Activated T-cell treated with anti-CD3 and anti-CD28 coated beads, Interleukin-2, amount 50 U/mL, for 48 hours (primary cell): Measurements from ENCODE around the gene NSD1.
"Not testable (repeated sequence)": the region's sequence is repeated elsewhere in the genome, so short reads cannot be mapped to it uniquely, and the experiment has no call there.

Experiments used
- DNase-seq, 2 experiments: peaks; one replicate each; pipeline ENCODE4 v3.0.0-alpha.2; 2020

The NSD1 gene

DNA sequence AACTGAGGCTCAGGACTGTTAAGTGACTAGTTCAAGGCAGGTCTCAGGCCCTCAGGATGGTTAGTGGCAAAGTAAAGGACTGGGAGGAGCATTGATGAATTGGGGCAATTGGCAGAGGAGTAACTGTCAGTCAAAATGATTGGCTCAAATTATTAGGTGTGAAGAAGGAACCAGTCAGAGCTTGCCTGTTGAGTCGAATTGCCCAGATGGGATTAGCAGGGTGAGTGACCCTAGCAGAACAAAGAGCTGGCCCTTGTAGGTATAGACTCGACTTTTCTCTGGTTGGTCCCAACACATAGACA lies 2.6 kb upstream of the NSD1 start:
- DNase-seq = no peak

DNA sequence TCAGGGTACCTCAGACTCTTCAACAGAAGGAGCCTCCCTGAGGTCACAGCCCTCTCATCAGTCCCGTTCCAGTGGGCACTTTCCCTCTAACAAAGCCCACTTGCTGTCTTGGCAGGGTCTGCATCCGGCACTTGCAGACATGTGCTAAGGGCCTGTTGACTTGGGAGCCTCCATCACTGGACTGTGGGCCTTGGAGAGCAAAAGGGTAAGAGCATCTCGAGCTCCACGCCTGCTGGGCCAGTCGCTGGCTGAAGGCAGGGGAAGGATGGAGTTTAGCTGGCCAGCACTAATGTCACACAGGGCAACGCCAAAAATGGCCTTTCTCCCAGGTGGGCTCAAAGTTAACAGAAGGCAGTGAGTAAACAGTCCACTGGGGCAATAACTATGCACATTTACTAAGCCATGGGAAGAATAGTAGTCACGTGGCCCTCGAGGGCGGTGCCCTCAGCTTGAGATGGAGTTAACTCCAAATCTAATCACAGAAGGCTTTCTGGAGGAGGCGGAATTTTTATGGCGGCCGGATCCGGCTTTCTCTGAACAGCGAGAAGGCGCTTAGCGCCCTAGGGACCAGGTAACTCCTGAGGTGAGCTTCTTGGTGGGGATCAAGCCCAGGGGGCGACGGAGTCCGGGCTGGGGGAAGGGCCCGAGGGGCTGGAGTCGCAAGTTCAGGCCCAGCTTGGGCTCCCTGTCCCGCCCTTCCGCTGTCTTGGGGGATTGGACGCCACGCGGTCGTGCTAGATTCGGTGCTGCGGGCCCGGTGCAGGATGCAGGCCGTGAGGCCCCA lies 2.0 kb upstream of the NSD1 start:
- no peak for DNase-seq

DNA sequence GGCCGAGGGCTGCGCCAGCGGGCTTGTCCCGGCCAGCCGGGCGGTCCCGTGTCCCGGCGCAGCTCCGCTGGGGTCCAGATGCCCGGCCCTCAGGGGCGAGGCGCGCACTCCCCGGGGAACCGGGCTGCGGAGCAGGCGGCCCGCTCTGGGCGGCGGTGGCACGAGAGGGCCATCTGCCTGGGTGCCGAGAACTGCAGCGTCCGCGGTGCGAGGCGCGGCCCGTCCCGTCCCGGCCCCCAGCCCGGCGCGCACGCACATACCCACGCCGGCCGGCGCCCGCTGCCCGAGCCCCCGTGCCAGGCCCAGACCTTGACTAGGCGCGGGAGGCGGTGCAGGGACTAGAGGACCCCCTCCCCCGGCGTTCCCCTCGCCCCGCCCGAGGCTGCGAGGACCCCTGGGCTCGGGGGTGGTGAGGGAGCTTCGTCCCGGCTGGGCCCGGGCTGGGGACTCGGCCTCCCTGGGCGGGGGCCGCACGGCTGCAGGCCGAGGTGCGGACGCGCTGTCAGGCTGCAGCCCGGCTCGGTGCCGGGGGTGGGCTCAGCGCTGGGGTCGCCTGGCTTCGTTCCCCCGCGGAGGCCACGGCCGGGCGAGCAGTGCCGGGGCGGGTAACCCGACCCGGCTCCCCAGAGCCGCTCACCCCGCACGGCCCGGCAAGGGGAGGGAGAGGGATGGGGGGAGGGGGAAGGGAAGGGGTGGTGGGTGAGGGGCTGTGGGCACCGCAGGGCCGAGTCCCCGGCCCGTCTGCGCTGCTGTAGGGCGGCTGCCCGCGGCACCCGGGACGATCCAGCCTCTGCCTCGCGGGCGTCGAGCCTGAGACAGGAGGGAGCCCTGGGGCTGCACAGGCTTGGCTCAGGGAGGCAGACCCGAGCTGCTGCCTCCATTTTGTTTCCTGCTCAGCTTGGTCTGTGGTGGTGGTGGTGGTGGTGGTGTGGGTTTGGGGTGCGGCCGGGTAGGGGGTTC lies 1.2 kb upstream of the NSD1 start:
- DNase-seq = no peak

DNA sequence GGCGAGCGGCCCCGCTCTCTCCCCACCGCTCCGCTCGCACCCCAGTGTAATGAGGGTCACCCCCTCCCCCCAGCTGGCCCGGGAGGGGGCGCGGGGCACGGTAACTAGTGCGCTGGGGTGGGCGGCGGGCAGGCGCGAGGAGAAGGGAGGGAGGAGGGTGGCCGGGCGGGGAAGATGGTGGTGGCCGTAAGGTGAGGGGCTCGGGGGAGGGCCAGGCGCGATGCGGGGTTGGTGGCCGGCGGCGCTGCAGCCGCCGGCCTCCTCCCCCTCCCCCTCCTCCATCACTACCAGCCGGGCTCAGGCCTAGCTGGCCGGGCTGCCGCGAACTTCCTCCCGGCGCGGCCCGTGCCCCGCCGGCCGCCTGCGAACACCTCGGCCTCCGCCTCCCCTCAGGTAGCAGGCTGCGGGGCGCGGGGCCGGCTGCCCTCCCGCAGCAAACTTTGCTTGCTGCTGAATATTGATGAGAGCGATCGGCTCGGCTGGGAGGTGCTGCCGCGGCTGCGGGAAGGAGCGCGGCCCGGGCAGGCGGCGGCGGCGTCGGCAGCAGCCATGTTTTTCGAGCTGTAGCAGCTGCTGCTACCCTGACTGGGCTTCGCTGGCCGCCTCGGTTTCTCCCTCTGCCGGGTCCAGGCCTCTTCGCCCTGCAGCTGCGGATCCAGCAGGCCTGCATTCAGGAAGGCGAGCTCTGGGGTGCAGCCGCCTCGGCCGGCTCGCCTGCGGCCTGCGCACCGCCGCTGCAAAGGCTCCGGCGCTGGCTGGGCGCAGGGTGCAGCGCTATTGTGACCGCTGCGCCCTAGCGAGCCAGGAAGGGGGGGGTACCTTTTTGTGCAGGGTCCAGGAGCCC lies 502 bp downstream of the NSD1 start:
- peak; percentile 72 to 77 for DNase-seq

DNA sequence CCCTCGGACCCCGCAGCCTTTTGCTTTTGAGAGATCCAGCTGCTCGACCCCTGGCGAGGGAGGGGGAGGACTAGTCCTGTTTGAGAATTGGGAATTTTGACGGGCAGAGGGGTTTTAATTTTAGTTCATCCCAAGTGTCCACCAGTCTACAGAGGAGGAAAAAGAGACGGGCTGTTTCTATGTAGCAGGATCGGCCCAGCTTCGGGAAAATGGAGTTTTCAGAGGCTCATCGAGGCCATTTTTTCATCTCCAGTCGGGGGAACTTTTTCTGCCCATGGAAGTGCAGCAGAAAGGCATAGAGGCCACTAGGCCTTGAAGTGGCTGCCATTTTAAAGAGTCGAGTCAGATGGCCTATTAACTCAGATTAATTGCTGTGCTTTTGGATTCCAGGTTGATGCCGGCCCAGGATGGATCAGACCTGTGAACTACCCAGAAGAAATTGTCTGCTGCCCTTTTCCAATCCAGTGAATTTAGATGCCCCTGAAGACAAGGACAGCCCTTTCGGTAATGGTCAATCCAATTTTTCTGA lies 1.2 kb downstream of the NSD1 start:
- no peak for DNase-seq

DNA sequence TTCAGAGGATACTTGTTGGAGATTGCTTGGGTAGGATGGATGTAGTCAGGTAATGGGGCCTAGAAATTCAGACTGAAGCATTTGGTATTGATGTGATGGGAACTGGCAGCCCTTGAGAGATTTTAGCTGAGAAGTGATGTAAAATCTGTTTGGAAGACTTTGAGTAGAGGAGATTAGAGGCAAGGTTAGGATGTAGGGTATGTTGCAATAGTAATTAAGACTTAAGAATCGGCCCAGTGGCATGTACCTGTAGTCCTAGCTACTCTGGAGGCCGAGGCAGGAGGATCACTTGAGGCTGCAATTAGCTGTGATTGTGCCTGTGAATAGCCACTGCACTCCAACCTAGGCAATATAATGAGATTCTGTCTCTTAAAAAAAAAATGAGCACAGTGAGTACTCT lies 6.7 kb downstream of the NSD1 start:
- DNase-seq = no peak

DNA sequence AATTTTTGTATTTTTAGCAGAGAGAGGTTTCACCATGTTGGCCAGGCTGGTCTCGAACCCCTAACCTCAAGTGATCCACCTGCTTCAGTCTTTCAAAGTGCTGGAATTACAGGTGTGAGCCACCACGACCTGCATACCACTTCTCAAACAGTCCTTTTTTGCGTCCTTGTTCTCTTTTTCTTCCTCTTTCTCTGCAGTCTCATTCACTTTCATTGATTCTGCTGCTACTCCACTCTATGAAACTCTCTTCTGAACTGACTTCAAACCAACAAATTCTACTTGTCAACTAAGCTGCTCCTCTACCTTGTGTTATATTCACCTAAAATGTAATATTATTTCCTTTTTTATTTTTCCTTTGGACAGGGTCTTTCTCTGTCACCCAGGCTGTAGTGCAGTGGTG lies 7.9 kb downstream of the NSD1 start:
- DNase-seq = no peak

DNA sequence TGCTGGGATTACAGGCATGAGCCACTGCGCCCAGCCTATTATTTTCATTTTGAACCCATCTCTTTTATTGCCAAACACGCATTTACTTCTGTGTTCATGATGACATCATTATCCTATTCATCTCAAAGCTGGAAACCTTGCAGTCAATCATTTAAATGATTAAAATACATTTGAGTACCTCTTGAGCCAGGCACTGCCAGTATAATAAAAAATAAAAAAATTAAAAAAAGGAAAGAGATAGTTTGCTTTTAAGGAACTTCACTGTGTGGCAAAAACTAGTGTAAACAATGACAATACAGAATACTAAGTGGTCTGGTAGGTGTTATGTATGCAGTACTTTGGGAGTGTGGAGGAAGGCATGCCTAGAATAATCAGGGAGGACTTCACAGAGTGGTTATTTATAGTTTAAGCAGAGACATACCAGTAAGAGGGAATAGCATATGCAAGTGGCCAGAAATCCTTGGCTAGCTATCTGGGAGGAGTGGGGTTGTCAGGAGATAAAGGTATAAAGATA lies 8.6 kb downstream of the NSD1 start:
- DNase-seq = no peak

DNA sequence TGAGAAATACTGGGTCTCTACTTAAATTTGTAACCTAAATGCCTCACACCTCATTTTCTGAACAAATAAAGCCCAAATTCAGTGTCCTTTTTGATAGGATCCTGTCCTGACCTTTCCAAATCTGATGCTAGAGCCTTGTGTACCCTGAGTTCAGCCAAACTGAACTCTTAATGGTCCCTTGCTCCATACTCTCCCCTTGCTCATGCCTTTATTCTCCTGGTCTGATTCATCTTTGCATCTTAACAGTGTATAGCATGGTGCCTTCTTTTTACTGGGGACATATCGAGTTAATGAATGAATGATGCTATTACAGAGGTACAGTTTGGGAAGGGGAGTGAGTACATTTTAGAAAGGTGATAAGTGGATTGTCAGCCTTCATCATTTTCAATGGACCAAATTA lies 9.2 kb downstream of the NSD1 start:
- no peak for DNase-seq

DNA sequence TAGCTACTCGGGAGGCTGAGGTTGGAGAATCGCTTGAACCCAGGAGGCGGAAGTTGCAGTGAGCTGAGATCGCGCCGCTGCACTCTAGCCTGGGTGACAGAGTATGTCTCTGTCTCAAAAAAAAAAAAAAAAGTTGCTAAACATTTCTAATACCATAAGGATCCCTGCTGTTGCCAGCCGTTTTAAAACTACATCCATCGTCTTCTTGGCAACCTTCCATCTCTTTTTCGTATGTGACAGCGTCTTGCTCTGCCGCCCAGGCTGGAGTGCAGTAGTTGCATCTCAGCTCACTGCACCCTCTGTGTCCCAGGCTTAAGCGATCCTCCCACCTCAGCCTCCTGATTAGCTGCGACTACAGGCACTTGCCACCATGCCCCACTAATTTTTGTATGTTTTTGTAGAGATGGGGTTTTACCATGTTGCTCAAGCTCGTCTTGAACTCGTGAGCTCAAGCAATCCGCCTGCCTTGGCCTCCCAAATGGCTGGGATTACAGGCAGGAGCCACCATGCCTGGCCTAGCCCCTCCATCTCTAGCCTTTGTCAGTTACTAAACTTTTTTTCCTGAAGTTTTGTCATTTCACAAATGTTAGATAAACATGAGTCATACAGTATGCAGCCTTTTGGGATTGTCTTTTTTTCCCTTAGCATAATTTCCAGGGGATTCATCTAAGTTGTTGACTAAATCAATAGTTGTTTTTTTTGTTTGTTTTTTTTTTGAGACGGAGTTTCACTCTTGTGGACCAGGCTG lies 13.5 kb downstream of the NSD1 start:
- DNase-seq = no peak

DNA sequence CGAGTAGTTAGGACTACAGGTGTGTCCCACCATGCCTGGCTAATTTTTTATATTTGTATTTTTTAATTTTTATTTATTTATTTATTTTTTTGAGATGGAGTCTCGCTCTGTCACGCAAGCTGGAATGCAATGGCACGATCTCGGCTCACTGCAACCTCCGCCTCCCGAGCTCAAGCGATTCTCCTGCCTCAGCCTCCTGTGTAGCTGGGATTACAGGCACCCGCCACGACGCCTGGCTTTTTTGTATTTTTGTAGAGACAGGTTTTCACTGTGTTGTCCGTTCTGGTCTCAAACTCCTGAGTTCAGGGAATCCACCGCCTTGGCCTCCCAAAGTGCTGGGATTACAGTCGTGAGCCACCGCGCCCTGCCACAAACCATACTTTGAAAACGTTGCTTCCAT lies 16.5 kb downstream of the NSD1 start:
- not testable (repeated sequence) for DNase-seq

DNA sequence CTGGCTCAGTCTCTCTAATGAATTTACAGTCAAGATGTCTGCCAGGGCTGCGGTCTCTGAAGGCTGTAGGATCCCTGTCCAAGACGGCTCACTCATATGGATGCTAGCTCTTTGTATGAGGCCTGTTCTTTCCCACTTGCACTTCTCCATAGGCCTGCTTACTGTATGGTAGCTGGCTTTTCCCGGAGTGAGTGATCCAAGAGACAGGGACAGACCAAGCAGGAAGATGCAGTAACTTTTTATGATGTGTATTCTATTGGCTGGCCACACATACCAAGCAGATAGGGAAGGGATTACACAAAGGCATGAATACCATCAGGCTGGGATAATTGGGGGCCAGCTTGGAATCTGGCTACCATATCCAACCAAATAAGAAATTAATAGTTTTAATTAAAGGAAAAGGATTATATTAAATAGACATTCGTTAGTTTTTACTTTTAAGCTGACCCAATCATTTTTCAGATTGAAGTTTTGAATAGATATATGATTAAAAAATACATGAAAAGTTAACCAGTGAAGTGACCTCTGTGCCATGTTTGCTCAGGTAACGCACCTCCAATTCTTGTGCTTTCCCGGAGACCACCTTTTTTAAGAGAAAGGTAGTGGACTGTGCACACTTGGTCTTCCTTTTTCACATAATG lies 20.6 kb downstream of the NSD1 start:
- DNase-seq = no peak

DNA sequence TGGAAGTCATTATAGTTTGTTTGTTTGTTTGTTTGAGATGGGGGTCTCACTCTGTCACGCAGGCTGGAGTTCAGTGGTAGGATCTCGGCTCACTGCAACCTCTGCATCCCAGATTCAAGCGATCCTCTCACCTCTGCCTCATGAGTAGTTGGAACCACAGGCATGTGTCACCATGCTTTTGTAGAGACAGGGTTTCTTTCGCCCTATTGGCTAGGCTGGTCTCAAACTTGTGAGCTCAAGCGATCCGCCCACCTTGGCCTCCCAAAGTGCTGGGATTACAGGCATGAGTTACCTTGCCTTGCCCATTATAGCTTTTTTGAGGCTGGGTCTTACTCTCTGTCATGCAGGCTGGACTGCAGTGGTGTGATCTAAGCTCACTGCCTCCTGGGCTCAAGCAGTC lies 28.8 kb downstream of the NSD1 start:
- DNase-seq = no peak

DNA sequence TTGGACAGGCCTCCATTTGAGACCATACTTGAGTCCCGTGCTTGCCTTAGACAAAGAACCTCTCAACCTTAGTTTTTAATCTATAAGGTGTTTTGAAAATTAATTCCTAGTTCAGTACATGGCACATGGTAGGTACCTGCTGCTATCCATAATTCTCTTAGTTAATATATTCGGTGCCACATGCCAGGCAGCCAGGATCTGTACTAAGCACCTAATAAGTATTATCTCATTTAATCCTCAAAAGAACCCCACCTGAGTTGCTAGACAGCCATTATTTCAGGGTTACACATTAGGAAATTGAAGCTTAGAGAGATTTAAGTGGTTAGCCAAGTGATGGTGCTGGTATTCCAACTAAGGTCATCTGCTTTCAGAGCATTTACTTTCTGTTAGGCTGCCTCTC lies 29.9 kb downstream of the NSD1 start:
- DNase-seq = no peak

DNA sequence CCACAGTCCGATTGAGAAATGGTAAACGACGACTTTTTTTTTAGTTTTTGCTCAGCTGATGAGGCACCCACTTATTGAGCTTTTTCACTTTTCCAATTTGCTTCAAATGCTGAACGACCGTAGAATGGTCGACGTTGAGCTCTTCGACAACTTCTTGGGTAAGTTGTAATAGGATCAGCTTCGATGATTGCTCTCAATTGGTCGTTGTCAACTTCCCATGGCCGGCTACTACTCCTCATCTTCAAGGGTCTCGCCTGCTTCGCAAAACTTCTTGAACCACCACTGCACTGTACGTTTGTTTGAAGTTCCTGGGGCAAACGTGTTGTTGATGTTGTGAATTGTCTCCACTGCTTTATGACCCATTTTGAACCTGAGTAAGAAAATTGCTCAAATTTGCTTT lies 35.7 kb downstream of the NSD1 start:
- DNase-seq = peak in 1 of 2 experiments; percentile 0

DNA sequence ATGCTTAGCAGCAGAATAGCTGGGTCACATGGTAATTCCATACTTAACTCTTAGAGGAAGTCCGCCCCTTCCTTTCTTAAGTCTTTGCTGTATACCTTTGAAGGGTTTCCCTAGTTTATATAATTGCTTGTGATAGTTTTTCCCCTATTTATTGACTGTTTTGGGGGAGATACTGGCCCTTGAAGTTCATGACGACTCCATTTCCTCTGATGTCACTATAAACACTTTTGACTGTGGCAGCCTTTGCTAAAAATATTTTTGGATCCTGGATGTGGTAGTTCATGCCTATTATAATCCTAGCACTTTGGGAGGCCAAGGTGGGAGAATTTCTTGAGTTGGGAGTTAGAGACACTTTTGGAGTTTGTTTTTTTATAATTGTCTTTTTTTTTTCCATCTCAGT lies 38.4 kb downstream of the NSD1 start:
- DNase-seq = no peak

DNA sequence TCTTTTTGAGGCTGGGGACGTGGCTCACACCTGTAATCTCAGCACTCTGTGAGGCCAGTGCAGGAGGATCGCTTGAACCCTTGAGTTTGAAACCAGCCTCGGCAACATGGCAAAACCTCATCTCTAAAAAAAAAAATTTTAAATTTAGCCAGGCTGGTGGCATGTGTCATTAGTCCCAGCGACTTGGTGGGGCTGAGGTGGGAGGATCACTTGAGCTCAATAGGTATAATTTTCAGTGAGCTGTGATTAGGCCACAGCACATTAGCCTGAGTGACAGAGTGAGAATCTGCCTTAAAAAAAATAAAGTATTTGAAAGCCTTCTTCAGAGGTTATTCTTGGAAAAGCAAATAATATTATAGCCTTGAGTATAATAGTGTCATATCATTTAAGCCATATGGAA lies 41.8 kb downstream of the NSD1 start:
- no peak for DNase-seq

DNA sequence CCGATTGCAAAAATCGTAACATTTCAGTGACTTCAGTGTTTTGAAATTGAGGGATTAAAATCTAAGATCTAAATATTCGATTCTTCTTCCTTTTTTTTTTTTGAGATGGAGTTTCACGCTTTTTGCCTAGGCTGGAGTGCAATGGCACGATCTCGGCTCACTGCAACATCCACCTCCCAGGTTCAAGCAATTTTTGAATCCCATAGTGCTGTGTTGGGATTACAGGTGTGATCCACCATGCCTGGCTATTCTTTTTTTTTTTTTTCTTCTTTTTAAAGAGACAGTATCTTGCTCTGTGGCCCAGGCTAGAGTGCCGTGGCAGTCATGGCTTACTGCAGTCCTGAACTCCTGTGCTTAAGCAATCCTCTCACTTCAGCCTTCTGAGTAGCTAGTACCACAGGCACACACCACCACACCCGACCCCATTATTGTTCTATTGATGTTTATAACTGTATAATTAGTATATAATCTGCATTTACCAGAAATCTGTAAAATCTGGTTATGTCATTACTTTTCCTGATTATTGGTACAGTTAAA lies 42.7 kb downstream of the NSD1 start:
- no peak for DNase-seq

DNA sequence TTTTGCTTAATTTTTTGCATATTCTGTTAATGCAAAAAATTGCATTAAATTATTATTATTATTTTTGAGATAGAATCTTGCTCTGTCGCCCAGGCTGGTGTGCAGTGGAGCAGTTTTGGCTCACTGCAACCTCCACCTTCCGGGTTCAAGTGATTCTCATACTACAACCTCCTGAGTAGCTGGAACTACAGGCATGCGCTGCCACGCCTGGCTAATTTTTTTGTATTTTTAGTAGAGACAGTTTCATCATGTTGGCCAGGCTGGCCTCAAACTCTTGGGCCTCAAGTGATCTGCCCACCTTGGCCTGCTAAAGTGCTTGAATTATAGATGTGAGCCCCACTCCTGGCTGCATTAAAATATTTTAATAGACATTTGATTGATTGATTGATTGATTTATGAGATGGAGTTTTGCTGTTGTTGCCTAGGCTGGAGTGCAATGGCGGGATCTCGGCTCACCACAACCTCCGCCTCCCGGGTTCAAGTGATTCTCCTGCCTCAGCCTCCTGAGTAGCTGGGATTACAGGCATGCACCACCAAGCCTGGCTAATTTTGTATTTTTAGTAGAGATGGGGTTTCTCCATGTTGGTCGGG lies 44.4 kb downstream of the NSD1 start:
- not testable (repeated sequence) for DNase-seq

DNA sequence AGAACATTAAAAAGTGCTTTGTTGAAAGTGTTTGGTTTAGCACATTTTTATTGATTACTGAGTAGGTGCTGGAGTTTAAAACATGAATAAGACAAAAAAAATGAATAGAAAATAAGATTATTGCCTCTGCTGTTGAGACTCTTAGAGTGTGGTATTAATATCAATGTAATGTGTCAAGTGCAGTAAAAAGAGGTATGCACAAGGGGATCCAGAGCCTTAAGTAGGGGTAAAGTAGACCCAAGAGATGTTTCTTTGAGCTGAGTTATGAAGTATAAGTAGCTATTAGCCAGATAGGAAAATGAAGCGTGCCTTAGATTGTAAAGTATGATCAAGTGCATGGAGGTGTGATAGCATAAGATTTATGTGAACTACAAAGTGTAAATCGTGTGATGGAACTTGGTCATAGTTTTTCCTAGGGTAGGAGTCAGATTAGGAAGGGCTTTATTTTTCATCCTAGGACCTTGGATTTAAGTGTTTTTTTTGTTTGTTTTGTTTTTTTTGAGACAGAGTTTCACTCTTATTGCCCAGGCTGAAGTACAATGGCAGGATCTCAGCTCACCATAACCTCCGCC lies 45.2 kb downstream of the NSD1 start:
- DNase-seq = no peak

DNA sequence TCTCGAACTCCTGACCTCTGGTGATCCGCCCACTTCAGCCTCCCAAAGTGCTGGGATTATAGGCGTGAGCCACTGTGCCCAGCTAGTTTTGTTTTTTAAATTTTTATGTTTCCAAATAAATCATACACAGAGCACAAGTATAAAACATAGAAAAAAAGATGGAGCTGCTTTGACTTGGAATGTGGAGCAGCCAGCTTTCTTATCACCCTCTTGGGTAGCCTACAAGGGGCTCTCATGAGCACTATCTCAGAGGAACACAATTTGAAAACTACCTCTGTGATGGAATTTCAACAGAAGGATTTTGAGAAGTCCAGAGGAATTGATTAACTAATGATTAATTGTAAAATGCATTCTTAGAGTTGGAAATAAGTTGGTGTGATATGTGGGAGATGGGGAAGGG lies 45.9 kb downstream of the NSD1 start:
- DNase-seq = no peak
